Ishikawa (cell line): Measurements from ENCODE around the gene ICA1L.

Source experiments
- CEBPB ChIP-seq: IDR thresholded peaks from 2 replicates; pipeline ENCODE4 v1.6.1; 2012
- CREB1 ChIP-seq: IDR thresholded peaks from 2 replicates; pipeline ENCODE4 v1.6.1; 2012; ENCODE audit warnings: low read depth
- EGR1 ChIP-seq: IDR thresholded peaks from 2 replicates; pipeline ENCODE4 v1.6.1; 2012
- EP300 ChIP-seq: IDR thresholded peaks from 2 replicates; pipeline ENCODE4 v1.6.1; 2012; ENCODE audit warnings: borderline replicate concordance
- FOXM1 ChIP-seq: IDR thresholded peaks from 2 replicates; pipeline ENCODE4 v1.6.1; 2012; ENCODE audit warnings: low read depth, borderline replicate concordance
- MAX ChIP-seq: IDR thresholded peaks from 2 replicates; pipeline ENCODE4 v1.6.1; 2012
- NFIC ChIP-seq: IDR thresholded peaks from 2 replicates; pipeline ENCODE4 v1.6.1; 2012
- RAD21 ChIP-seq: IDR thresholded peaks from 2 replicates; pipeline ENCODE4 v1.6.1; 2012; ENCODE audit warnings: low read depth
- REST ChIP-seq: IDR thresholded peaks from 2 replicates; pipeline ENCODE4 v1.6.1; 2012; ENCODE audit warnings: low read depth, mild to moderate bottlenecking
- TAF1 ChIP-seq: IDR thresholded peaks from 2 replicates; pipeline ENCODE4 v1.6.1; 2012; ENCODE audit warnings: low read depth, mild to moderate bottlenecking
- TCF12 ChIP-seq: IDR thresholded peaks from 2 replicates; pipeline ENCODE4 v1.6.1; 2012; ENCODE audit warnings: low read depth
- TEAD4 ChIP-seq: IDR thresholded peaks from 2 replicates; pipeline ENCODE4 v1.6.1; 2012
- YY1 ChIP-seq: IDR thresholded peaks from 2 replicates; pipeline ENCODE4 v1.6.1; 2012; ENCODE audit warnings: low read depth
- ZBTB7A ChIP-seq: IDR thresholded peaks from 2 replicates; pipeline ENCODE4 v1.6.1; 2012; ENCODE audit warnings: low read depth
- TF ChIP-seq, protein P1 (sequence below): IDR thresholded peaks from 2 replicates; pipeline ENCODE4 v1.6.1; 2012

ICA1L gene

DNA sequence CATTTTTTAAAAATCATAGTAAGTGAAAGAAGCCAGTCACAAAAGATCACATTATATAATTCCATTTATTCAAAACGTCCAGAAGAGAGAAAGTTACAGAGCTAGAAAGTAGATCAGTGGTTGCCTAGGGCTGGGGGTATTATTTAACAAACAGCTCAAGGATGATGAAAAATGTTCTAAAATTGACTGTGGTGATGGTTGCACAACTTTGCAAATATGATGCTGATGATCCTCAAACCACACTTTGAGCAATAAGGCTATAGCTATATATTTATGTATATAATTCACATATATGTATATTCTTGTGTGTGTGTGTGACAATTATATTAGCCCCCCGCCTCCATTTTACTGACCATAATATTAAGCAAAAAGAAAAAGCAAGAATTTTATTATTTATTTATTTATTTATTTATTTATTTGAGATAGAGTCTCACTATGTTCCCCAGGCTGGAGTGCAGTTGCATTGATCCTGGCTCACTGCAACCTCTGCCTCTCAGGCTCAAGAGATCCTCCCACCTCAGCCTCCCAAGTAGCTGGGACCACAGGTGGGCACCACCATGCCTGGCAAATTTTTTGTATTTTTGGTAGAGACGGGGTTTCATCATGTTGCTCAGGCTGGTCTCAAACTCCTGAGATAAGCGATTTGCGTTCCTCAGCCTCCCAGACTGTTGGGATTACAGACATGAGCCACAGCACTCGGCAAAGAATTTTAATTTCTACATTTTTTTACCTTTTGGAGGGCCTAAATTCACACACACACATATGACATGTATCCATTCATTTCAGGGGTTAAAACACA lies 38.0 kb upstream of the ICA1L start:
- TF ChIP-seq MAX = no peak
- TF ChIP-seq REST = no peak
- no peak for TF ChIP-seq EGR1
- TF ChIP-seq TCF12 = no peak
- TF ChIP-seq, protein P1, sequence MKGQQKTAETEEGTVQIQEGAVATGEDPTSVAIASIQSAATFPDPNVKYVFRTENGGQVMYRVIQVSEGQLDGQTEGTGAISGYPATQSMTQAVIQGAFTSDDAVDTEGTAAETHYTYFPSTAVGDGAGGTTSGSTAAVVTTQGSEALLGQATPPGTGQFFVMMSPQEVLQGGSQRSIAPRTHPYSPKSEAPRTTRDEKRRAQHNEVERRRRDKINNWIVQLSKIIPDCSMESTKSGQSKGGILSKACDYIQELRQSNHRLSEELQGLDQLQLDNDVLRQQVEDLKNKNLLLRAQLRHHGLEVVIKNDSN = no peak
- TF ChIP-seq TAF1 = no peak
- TF ChIP-seq TEAD4 = no peak

DNA sequence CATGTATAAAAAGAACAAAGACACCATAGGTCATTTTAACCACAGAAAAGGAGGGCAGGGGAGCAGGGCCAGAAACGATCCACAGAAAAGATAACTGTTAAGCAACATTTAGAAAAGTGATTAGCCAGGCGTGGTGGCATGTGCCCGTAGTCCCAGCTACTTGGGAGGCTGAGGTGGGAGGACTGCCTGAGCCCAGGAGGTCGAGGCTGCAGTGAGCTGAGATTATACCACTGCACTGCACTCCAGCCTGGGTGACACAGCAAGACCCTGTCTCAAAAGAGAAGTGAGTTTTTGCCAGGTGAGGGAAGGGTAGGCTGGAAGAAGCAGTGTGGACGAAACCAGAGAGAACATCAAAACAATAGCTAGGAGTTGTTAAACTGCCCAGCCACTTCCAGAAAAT lies 36.6 kb upstream of the ICA1L start:
- TF ChIP-seq TCF12 (no peak), CEBPB (no peak), FOXM1 (no peak), EP300 (no peak), CREB1 (no peak), YY1 (no peak), ZBTB7A (no peak), NFIC (no peak), RAD21 (no peak), REST (no peak), TAF1 (no peak), MAX (no peak)

GRCh38 chr2:202885190-202885589 lies 13.6 kb upstream of the ICA1L start:
- TF ChIP-seq NFIC = no peak
- TF ChIP-seq, protein P1 = no peak

- no peak for TF ChIP-seq TCF12
Measured at GRCh38 chr2:202883987-202884675, 12.6 kb upstream of the ICA1L start.

DNA sequence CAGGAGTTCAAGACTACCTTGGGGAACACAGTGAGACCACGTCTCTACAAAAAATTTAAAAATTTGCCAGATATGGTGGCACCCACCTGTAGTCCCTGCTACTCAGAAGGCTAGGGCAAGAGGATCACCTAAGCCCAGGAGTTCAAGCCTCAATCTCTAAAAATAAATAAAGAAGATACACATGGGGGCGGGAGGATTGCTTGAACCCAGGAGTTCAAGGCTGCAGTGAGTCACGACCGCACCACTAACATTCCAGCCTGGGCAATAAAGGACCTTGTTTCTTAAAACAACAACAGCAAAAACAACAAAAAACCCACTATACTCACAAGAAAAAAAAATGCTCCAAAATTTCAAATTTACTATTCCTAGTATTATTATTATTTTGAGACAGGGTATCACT lies 10.0 kb upstream of the ICA1L start:
- no peak for TF ChIP-seq RAD21
- TF ChIP-seq ZBTB7A = no peak
- no peak for TF ChIP-seq FOXM1
- TF ChIP-seq REST = no peak
- no peak for TF ChIP-seq CEBPB
- TF ChIP-seq TAF1 = no peak
- no peak for TF ChIP-seq EGR1
- TF ChIP-seq YY1 = no peak
- TF ChIP-seq CREB1 = no peak
- TF ChIP-seq TCF12 = no peak
- no peak for TF ChIP-seq EP300
- TF ChIP-seq MAX = no peak
- TF ChIP-seq, protein P1 = no peak
- no peak for TF ChIP-seq TEAD4
- no peak for TF ChIP-seq NFIC
